HepG2 (cell line): ENCODE results near the gene KRTAP20-3. TPM values are rescaled to one million over a fixed set of nuclear protein-coding genes. Genes with fewer than 3 reads are reported as not detected.

Experiments used
- ATAC-seq: fragments of 200-7000 bp; cut with Tn5 transposase; 3 replicates; pipeline ENCODE4 v1.9.1; 2020; ENCODE audit warnings: mild to moderate bottlenecking, moderate library complexity
- BruUV-seq: library from RNA; stranded (reverse); fragments of 400-500 nt; replicated peaks from 2 replicates; lab custom pipeline; 2021; lab: Mats Ljungman, UMichigan
- CTCF ChIA-PET: fragments of 300-600 bp; formaldehyde crosslinking; extraction: SDS; loops from one replicate; lab custom pipeline; 2021; ENCODE audit warnings: low total read pairs, inconsistent platforms, low intra/inter-chr PET ratio; lab: Yijun Ruan, JAX
- POLR2A ChIA-PET: fragments of 350-600 bp; sonication (Branson Sonifier 250); formaldehyde crosslinking; loops from one replicate; lab custom pipeline; 2020; ENCODE audit warnings: antibody characterized with exemption, inconsistent platforms; lab: Yijun Ruan, JAX
- DNase-seq: peaks from one replicate; pipeline ENCODE4 v3.0.0-alpha.2; 2015; ENCODE audit warnings: low spot score
- FAIRE-seq: peaks from 3 replicates; lab custom pipeline; 2011; peaks lifted over from hg19 to GRCh38; lab: Jason Lieb, UNC
- H2AFZ ChIP-seq: one replicate; pipeline ENCODE4 v1.6.1; 2011; ENCODE audit warnings: low read length, inconsistent platforms
- H3K27ac ChIP-seq: fragments of 300-600 bp; 3 replicates; pipeline ENCODE4 v1.8.0; 2011; ENCODE audit warnings: mixed run types, mild to moderate bottlenecking, mixed read lengths, low read length, inconsistent platforms; ENCODE audit not compliant: insufficient read depth; ENCODE audit errors: extremely low read length
- H3K27me3 ChIP-seq, 2 experiments: fragments of 200-600 bp in 1 of 2; 2 replicates in 1 of 2; 3 replicates in 1 of 2; pipeline versions ENCODE4 v1.6.0 to v1.8.0; 2011; ENCODE audit warnings: low read length in 2 of 2, mild to moderate bottlenecking in 2 of 2, moderate library complexity in 2 of 2, inconsistent platforms in 1 of 2; ENCODE audit not compliant: insufficient read depth in 2 of 2, control insufficient read depth in 1 of 2
- H3K36me3 ChIP-seq, 2 experiments: fragments of 200-600 bp in 1 of 2; replicated peaks in 1 of 2; 2 replicates in 1 of 2; 3 replicates in 1 of 2; pipeline versions ENCODE4 v1.5.1 to v1.8.0; 2011; ENCODE audit warnings: low read length in 2 of 2, inconsistent platforms in 1 of 2; ENCODE audit not compliant: insufficient read depth in 2 of 2, control insufficient read depth in 1 of 2
- H3K4me1 ChIP-seq: 2 replicates; pipeline ENCODE4 v1.5.1; 2012; ENCODE audit warnings: low read length, inconsistent platforms; ENCODE audit not compliant: insufficient read depth
- H3K4me2 ChIP-seq: 2 replicates; pipeline ENCODE4 v1.6.0; 2011; ENCODE audit warnings: low read depth, low read length, inconsistent platforms
- H3K4me3 ChIP-seq, 3 experiments: fragments of 200-600 bp in 1 of 3; sonication (generic), shearing (Covaris generic) in 1 of 3; replicated peaks in 1 of 3; 2 replicates each; pipeline ENCODE4 v1.5.1; 2011 to 2016; ENCODE audit warnings: low read length in 3 of 3, inconsistent platforms in 2 of 3, low read depth in 2 of 3, mild to moderate bottlenecking in 2 of 3, control low read depth in 1 of 3, mixed read lengths in 1 of 3; ENCODE audit not compliant: insufficient read depth in 1 of 3
- H3K79me2 ChIP-seq: one replicate; pipeline ENCODE4 v1.6.1; 2011; ENCODE audit warnings: low read length, inconsistent platforms; ENCODE audit not compliant: insufficient read depth
- H3K9ac ChIP-seq: 2 replicates; pipeline ENCODE4 v1.6.0; 2011; ENCODE audit warnings: mild to moderate bottlenecking, low read depth, low read length, inconsistent platforms; ENCODE audit not compliant: insufficient read depth
- H3K9me3 ChIP-seq: 2 replicates; pipeline ENCODE4 v1.5.1; 2012; ENCODE audit warnings: mild to moderate bottlenecking, low read length
- H4K20me1 ChIP-seq: 2 replicates; pipeline ENCODE4 v1.6.0; 2011; ENCODE audit warnings: inconsistent platforms, mild to moderate bottlenecking, low read length, moderate library complexity; ENCODE audit not compliant: insufficient read depth
- HBP1 ChIP-seq: IDR thresholded peaks from 2 replicates; pipeline ENCODE4 v1.6.1; 2016; ENCODE audit warnings: low read depth, control low read depth
- SOX13 ChIP-seq, 3 experiments: fragments of 450-650 bp in 1 of 3; sonication (generic) in 1 of 3; formaldehyde crosslinking in 1 of 3; IDR thresholded peaks in 2 of 3; conservative IDR thresholded peaks in 1 of 3; 2 replicates each; pipeline versions ENCODE4 v1.5.0 to v1.6.1; 2016 to 2020; ENCODE audit warnings: antibody characterized with exemption in 1 of 3, mild to moderate bottlenecking in 1 of 3, missing compliant biosample characterization in 1 of 3, missing genetic modification reagents in 1 of 3, moderate library complexity in 1 of 3
- ZNF326 ChIP-seq: sonication (generic); formaldehyde crosslinking; IDR thresholded peaks from 2 replicates; pipeline ENCODE4 v1.4.0; 2020; ENCODE audit warnings: missing genetic modification reagents, borderline replicate concordance
- ZUFSP ChIP-seq: sonication (generic); formaldehyde crosslinking; IDR thresholded peaks from 2 replicates; pipeline ENCODE4 v1.9.0; 2021; ENCODE audit warnings: missing genetic modification reagents, mild to moderate bottlenecking, borderline replicate concordance
- WGBS: methylation state at CpG from one replicate; pipeline ENCODE4 v1.1.6; 2017; ENCODE audit warnings: low lambda C conversion rate; 5-methylcytosine and 5-hydroxymethylcytosine counted together
- in situ Hi-C: cut with HindIII; loops from 2 replicates; pipeline ENCODE4 v1.10.0; 2017; ENCODE audit warnings: low pct_unique_long_range_greater_than_20kb; ENCODE audit not compliant: extremely low pct_ligation_motif_present
- intact Hi-C: fragments of 100-400 bp; cut with micrococcal nuclease; formaldehyde crosslinking; loops from one replicate; pipeline ENCODE4 v1.10.0; 2022; ENCODE audit not compliant: unreplicated experiment
- polyA plus RNA-seq, 8 experiments: library from polyadenylated mRNA; depleted of rRNA in 3 of 8; stranded (reverse) in 7 of 8; unstranded in 1 of 8; fragments of >200 nt; fragmentation: Illumina TruSeq in 4 of 8; extraction: Trizol in 4 of 8; gene quantifications; 2 replicates each; pipeline versions ENCODE4 v1.2.1 to v1.2.3, GENCODE V29; 2011 to 2016; ENCODE audit warnings: low read depth in 4 of 8, missing spikeins in 1 of 8, mixed read lengths in 1 of 8; ENCODE audit not compliant: insufficient read depth in 1 of 8
- total RNA-seq, 5 experiments: library from RNA; depleted of rRNA; stranded (reverse); fragments of >200 nt; fragmentation: Illumina TruSeq; extraction: Trizol; gene quantifications; 2 replicates each; pipeline ENCODE4 v1.2.3, GENCODE V29; 2016; ENCODE audit warnings: low read depth in 1 of 5
- TF ChIP-seq, protein P1 (sequence below): sonication (generic); formaldehyde crosslinking; IDR thresholded peaks from 2 replicates; pipeline ENCODE4 v1.4.0; 2020; ENCODE audit warnings: missing genetic modification reagents, low read depth, mild to moderate bottlenecking, borderline replicate concordance
- TF ChIP-seq, protein P2 (sequence below): sonication (generic); formaldehyde crosslinking; IDR thresholded peaks from 2 replicates; pipeline ENCODE4 v1.4.0; 2020; ENCODE audit warnings: missing genetic modification reagents
- TF ChIP-seq, protein P3 (sequence below): sonication (generic); formaldehyde crosslinking; IDR thresholded peaks from 2 replicates; pipeline ENCODE4 v1.4.0; 2020; ENCODE audit warnings: missing genetic modification reagents

The KRTAP20-3 gene
- total and polyA plus RNA-seq, 2 of the 13 experiments (the other 11 are each of a cell fraction or from before 2014, with no cell fraction given), result not detected

DNA sequence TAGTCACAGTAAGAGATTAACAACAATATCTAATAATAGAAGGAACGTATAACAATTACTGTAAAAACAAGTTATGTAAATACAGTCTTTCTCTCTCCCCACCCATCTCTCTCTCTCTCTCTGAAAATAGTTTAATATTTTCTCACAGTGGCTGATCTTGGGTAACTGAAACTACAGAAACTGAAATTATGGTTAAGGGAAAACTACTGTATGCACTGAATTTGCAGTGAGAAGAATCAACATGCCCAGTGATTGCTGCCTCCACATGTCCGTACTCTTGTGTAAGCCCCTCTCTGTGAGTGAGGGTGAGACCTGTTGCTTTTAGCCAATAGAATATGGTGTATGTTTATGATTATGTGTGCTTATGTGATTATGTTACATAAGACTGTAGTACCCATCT lies 30.5 kb upstream of the KRTAP20-3 start:
- POLR2A ChIA-PET, result no interaction called here
- H3K9me3 ChIP-seq, result peaks cover 93% of the 10 kb centered on the region
- TF ChIP-seq HBP1 (CRISPR knock-in tag) (no peak), SOX13 (IDR thresholded peaks at IDR 0.05) (no peak), SOX13 (CRISPR knock-in tag; conservative IDR thresholded peaks at IDR 0.05 in 1 of 2, IDR thresholded peaks at IDR 0.05 in 1 of 2) (no peak), ZUFSP (no peak), ZNF326 (CRISPR knock-in tag) (no peak)
- TF ChIP-seq, protein P1, sequence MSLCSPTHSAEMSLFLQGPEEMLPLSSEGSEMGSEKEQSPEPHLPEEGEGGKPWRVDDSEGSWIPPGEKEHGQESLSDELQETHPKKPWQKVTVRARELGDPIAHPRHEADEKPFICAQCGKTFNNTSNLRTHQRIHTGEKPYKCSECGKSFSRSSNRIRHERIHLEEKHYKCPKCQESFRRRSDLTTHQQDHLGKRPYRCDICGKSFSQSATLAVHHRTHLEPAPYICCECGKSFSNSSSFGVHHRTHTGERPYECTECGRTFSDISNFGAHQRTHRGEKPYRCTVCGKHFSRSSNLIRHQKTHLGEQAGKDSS (CRISPR knock-in tag), result no peak
- TF ChIP-seq, protein P2, sequence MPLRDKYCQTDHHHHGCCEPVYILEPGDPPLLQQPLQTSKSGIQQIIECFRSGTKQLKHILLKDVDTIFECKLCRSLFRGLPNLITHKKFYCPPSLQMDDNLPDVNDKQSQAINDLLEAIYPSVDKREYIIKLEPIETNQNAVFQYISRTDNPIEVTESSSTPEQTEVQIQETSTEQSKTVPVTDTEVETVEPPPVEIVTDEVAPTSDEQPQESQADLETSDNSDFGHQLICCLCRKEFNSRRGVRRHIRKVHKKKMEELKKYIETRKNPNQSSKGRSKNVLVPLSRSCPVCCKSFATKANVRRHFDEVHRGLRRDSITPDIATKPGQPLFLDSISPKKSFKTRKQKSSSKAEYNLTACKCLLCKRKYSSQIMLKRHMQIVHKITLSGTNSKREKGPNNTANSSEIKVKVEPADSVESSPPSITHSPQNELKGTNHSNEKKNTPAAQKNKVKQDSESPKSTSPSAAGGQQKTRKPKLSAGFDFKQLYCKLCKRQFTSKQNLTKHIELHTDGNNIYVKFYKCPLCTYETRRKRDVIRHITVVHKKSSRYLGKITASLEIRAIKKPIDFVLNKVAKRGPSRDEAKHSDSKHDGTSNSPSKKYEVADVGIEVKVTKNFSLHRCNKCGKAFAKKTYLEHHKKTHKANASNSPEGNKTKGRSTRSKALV (CRISPR knock-in tag), result no peak
- TF ChIP-seq, protein P3, sequence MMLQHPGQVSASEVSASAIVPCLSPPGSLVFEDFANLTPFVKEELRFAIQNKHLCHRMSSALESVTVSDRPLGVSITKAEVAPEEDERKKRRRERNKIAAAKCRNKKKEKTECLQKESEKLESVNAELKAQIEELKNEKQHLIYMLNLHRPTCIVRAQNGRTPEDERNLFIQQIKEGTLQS (CRISPR knock-in tag), result no peak
- intact Hi-C loops (no loop called here), in situ Hi-C loops (no loop called here)
- H3K9ac ChIP-seq, result no peak overlapping the region
- ATAC-seq, result no peak
- no peak overlapping the region for H2AFZ ChIP-seq
- H3K36me3 ChIP-seq, result no peaks in the 10 kb centered on the region
- no TSS peak for BruUV-seq
- H4K20me1 ChIP-seq, result no peaks in the 10 kb centered on the region
- 33% methylated on average over 2 of the region's 2 CpGs for WGBS
- no peaks in the 10 kb centered on the region for H3K27me3 ChIP-seq
- H3K27ac ChIP-seq, result no peak overlapping the region
- CTCF ChIA-PET, result no interaction called here
- no peaks in the 10 kb centered on the region for H3K79me2 ChIP-seq
- no peaks in the 10 kb centered on the region for H3K4me1 ChIP-seq
- no peak for FAIRE-seq
- no peak for DNase-seq
- no peak overlapping the region for H3K4me3 ChIP-seq
- no peak overlapping the region for H3K4me2 ChIP-seq
